ENCODE measurements around the gene FSTL4. TPM values are rescaled to one million over a fixed set of nuclear protein-coding genes. Genes with fewer than 3 reads are reported as not detected.

The FSTL4 gene
- total RNA-seq, 2 donors from 2014 or later = 4.5 to 10.1 TPM

GRCh38 chr5:133512896-133513295 lies 99.4 kb downstream of the FSTL4 start:
- 95% methylated on average over 6 of the region's 6 CpGs for WGBS
- no peaks in the 10 kb centered on the region for H3K27me3 ChIP-seq (replicated peaks; ENCODE audit: insufficient read depth)
- DNase-seq (ENCODE audit: low spot score) = no peak

GRCh38 chr5:133511653-133512235 lies 100.6 kb downstream of the FSTL4 start:
- intact Hi-C loops (cut with DNase I) = no loop called here
- H3K9me3 ChIP-seq = no peaks in the 10 kb centered on the region
- no peak for DNase-seq (ENCODE audit: low spot score)
- H3K4me3 ChIP-seq = no peak overlapping the region
- H3K27me3 ChIP-seq (replicated peaks; ENCODE audit: insufficient read depth) = no peaks in the 10 kb centered on the region
- no peak for TF ChIP-seq POLR2AphosphoS5 (IDR thresholded peaks at IDR 0.05)
- no peak for TF ChIP-seq CTCF (IDR thresholded peaks at IDR 0.05)
- no peak for TF ChIP-seq POLR2A (IDR thresholded peaks at IDR 0.05)
- no peaks in the 10 kb centered on the region for H3K36me3 ChIP-seq
- H3K27ac ChIP-seq = no peak overlapping the region
- no peaks in the 10 kb centered on the region for H3K4me1 ChIP-seq (replicated peaks)
- WGBS = 95% methylated on average over 7 of the region's 7 CpGs

More at GRCh38 chr5:133512896-133513295, 99.4 kb downstream of the FSTL4 start:
- H3K27ac ChIP-seq = no peak overlapping the region
- H3K36me3 ChIP-seq = no peaks in the 10 kb centered on the region
- TF ChIP-seq POLR2AphosphoS5 (IDR thresholded peaks at IDR 0.05) = no peak
- H3K4me1 ChIP-seq (replicated peaks) = no peaks in the 10 kb centered on the region
- intact Hi-C loops (cut with DNase I) = no loop called here
- H3K4me3 ChIP-seq = no peak overlapping the region
- no peaks in the 10 kb centered on the region for H3K9me3 ChIP-seq

- Histone ChIP-seq H3K9me3 (no peaks in the 10 kb centered on the region), H3K27ac (no peak overlapping the region), H3K27me3 (replicated peaks; ENCODE audit: insufficient read depth) (no peaks in the 10 kb centered on the region), H3K4me3 (no peak overlapping the region), H3K4me1 (replicated peaks) (no peaks in the 10 kb centered on the region), H3K36me3 (no peaks in the 10 kb centered on the region)
- 89% methylated on average over 11 of the region's 11 CpGs for WGBS
- intact Hi-C loops (cut with DNase I) = no loop called here
- DNase-seq (ENCODE audit: low spot score) = no peak
- TF ChIP-seq CTCF (IDR thresholded peaks at IDR 0.05) = no peak
- no peak for TF ChIP-seq POLR2AphosphoS5 (IDR thresholded peaks at IDR 0.05)
- TF ChIP-seq POLR2A (IDR thresholded peaks at IDR 0.05) = no peak
Observed at GRCh38 chr5:133510634-133511262, 101.6 kb downstream of the FSTL4 start.

- TF ChIP-seq POLR2A (IDR thresholded peaks at IDR 0.05) = no peak
- TF ChIP-seq POLR2AphosphoS5 (IDR thresholded peaks at IDR 0.05) = no peak
- TF ChIP-seq CTCF (IDR thresholded peaks at IDR 0.05) = no peak
- Histone ChIP-seq H3K4me1 (replicated peaks) (no peaks in the 10 kb centered on the region), H3K4me3 (no peak overlapping the region), H3K36me3 (no peaks in the 10 kb centered on the region), H3K9me3 (no peaks in the 10 kb centered on the region), H3K27ac (no peak overlapping the region), H3K27me3 (replicated peaks; ENCODE audit: insufficient read depth) (no peaks in the 10 kb centered on the region)
- WGBS = 89% methylated on average over 4 of the region's 4 CpGs
- intact Hi-C loops (cut with DNase I) = no loop called here
- no peak for DNase-seq (ENCODE audit: low spot score)
Observed at GRCh38 chr5:133509742-133510079, 102.6 kb downstream of the FSTL4 start.

GRCh38 chr5:133508845-133509741 lies 103.2 kb downstream of the FSTL4 start:
- intact Hi-C loops (cut with DNase I) = no loop called here
- no peak for TF ChIP-seq POLR2AphosphoS5 (IDR thresholded peaks at IDR 0.05)
- TF ChIP-seq CTCF (IDR thresholded peaks at IDR 0.05) = no peak
- no peak for TF ChIP-seq POLR2A (IDR thresholded peaks at IDR 0.05)
- no peaks in the 10 kb centered on the region for H3K27me3 ChIP-seq (replicated peaks; ENCODE audit: insufficient read depth)
- H3K27ac ChIP-seq = no peak overlapping the region
- H3K36me3 ChIP-seq = no peaks in the 10 kb centered on the region
- WGBS = 96% methylated on average over 3 of the region's 3 CpGs
- no peak for DNase-seq (ENCODE audit: low spot score)
- no peaks in the 10 kb centered on the region for H3K4me1 ChIP-seq (replicated peaks)
- H3K9me3 ChIP-seq = no peaks in the 10 kb centered on the region
- H3K4me3 ChIP-seq = no peak overlapping the region

All from prostate gland (tissue), 2 donors.